ENCODE data around the gene PSMD1.

GRCh38 chr2:231163011-231163410 is 106.3 kb downstream of the PSMD1 start:
- TF ChIP-seq, protein P1, sequence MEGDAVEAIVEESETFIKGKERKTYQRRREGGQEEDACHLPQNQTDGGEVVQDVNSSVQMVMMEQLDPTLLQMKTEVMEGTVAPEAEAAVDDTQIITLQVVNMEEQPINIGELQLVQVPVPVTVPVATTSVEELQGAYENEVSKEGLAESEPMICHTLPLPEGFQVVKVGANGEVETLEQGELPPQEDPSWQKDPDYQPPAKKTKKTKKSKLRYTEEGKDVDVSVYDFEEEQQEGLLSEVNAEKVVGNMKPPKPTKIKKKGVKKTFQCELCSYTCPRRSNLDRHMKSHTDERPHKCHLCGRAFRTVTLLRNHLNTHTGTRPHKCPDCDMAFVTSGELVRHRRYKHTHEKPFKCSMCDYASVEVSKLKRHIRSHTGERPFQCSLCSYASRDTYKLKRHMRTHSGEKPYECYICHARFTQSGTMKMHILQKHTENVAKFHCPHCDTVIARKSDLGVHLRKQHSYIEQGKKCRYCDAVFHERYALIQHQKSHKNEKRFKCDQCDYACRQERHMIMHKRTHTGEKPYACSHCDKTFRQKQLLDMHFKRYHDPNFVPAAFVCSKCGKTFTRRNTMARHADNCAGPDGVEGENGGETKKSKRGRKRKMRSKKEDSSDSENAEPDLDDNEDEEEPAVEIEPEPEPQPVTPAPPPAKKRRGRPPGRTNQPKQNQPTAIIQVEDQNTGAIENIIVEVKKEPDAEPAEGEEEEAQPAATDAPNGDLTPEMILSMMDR (IDR thresholded peaks at IDR 0.05), result no peak
- no peak for TF ChIP-seq POLR2A (IDR thresholded peaks at IDR 0.05)
